H1 (cell line): ENCODE measurements around the gene GALNTL6.

ENCODE experiments used
- CBX8 ChIP-seq: fragments of 300-800, 300-1000 bp; sonication (generic); IDR thresholded peaks from 2 replicates; pipeline ENCODE4 v1.7.1; 2016; ENCODE audit warnings: low read depth, low read length, borderline replicate concordance
- CREB1 ChIP-seq: IDR thresholded peaks from 2 replicates; pipeline ENCODE4 v1.6.1; 2012; ENCODE audit warnings: inconsistent platforms
- EZH2 ChIP-seq: fragments of 200-600 bp; sonication (generic); IDR thresholded peaks from 2 replicates; pipeline ENCODE4 v1.7.1; 2012; ENCODE audit warnings: low read depth, mild to moderate bottlenecking, moderate library complexity, low read length, inconsistent platforms; ENCODE audit not compliant: severe bottlenecking
- FOSL1 ChIP-seq: IDR thresholded peaks from 2 replicates; pipeline ENCODE4 v1.6.1; 2011; ENCODE audit warnings: mild to moderate bottlenecking, low read depth, low read length, moderate library complexity; ENCODE audit not compliant: insufficient read depth
- HDAC2 ChIP-seq, 2 experiments: fragments of 300-600 bp in 1 of 2; sonication (generic) in 1 of 2; IDR thresholded peaks; 2 replicates each; pipeline ENCODE4 v1.6.1; 2011 to 2012; ENCODE audit warnings: low read depth in 2 of 2, low read length in 2 of 2, mild to moderate bottlenecking in 2 of 2, moderate library complexity in 2 of 2, borderline replicate concordance in 1 of 2, inconsistent platforms in 1 of 2
- HDAC6 ChIP-seq: IDR thresholded peaks from one replicate; pipeline ENCODE4 v1.7.1; 2012; ENCODE audit warnings: low read depth, mild to moderate bottlenecking, inconsistent platforms, low read length, moderate library complexity
- MAFK ChIP-seq: IDR thresholded peaks from 2 replicates; pipeline ENCODE4 v1.6.1; 2012; ENCODE audit warnings: low read depth, mild to moderate bottlenecking, improper control_type of control experiment, low read length
- POLR2A ChIP-seq, 2 experiments: IDR thresholded peaks; 1 replicate in 1 of 2; 2 replicates in 1 of 2; pipeline ENCODE4 v1.6.1; 2011; ENCODE audit warnings: low read depth in 2 of 2, low read length in 2 of 2, mild to moderate bottlenecking in 2 of 2; ENCODE audit errors: control extremely low read depth in 1 of 2
- POLR2AphosphoS5 ChIP-seq: IDR thresholded peaks from 2 replicates; pipeline ENCODE4 v1.6.1; 2011; ENCODE audit warnings: low read depth, low read length
- RFX5 ChIP-seq: IDR thresholded peaks from 2 replicates; pipeline ENCODE4 v1.6.1; 2011; ENCODE audit warnings: low read depth, low read length, improper control_type of control experiment, borderline replicate concordance
- RXRA ChIP-seq: IDR thresholded peaks from 2 replicates; pipeline ENCODE4 v1.6.1; 2011; ENCODE audit warnings: low read depth, mild to moderate bottlenecking, low read length, moderate library complexity; ENCODE audit not compliant: insufficient read depth
- SP2 ChIP-seq: IDR thresholded peaks from 2 replicates; pipeline ENCODE4 v1.6.1; 2012; ENCODE audit warnings: mild to moderate bottlenecking, low read length, inconsistent platforms
- TAF1 ChIP-seq: IDR thresholded peaks from 2 replicates; pipeline ENCODE4 v1.6.1; 2011; ENCODE audit warnings: mild to moderate bottlenecking, low read depth, low read length
- TF ChIP-seq, protein P1 (sequence below), 3 experiments: IDR thresholded peaks; 1 replicate in 2 of 3; 2 replicates in 1 of 3; pipeline versions ENCODE4 v1.5.1 to v1.6.1; 2011; ENCODE audit warnings: low read length in 3 of 3, mild to moderate bottlenecking in 3 of 3, inconsistent platforms in 2 of 3, low read depth in 1 of 3, moderate library complexity in 1 of 3; ENCODE audit not compliant: insufficient read depth in 1 of 3; ENCODE audit errors: control extremely low read depth in 1 of 3

DNA sequence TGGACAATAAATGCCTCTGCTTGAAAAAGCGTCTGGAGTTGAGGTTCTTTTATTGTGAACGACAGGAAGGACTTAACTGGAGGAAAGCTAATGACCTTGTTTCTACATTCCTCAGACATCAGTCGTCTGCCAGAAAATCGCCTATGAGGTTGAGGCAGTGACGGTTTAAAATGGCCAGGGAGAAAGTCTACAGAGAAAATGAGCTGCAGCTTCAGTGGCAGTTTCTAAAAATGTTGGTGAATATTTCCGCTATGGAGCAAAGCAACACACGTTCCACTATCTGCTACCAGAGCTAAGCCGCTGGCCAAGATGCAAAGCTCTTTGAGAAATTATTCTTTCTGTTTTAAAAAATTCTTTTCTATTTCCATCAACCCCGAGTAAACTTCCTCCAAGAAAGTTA lies 1238.5 kb downstream of the GALNTL6 start:
- TF ChIP-seq POLR2AphosphoS5 (no peak), RFX5 (no peak), HDAC2 (IDR thresholded peaks at IDR 0.05; ENCODE audit: borderline replicate concordance in 1 of 2, low read depth in 2 of 2, low read length in 2 of 2) (no peak), CBX8 (no peak), POLR2A (IDR thresholded peaks at IDR 0.05; ENCODE audit: control extremely low read depth in 1 of 2, low read depth in 2 of 2, low read length in 2 of 2) (no peak), EZH2 (no peak), FOSL1 (no peak), HDAC6 (no peak), MAFK (no peak), CREB1 (no peak), RXRA (no peak), SP2 (no peak), TAF1 (no peak)
- TF ChIP-seq, protein P1, sequence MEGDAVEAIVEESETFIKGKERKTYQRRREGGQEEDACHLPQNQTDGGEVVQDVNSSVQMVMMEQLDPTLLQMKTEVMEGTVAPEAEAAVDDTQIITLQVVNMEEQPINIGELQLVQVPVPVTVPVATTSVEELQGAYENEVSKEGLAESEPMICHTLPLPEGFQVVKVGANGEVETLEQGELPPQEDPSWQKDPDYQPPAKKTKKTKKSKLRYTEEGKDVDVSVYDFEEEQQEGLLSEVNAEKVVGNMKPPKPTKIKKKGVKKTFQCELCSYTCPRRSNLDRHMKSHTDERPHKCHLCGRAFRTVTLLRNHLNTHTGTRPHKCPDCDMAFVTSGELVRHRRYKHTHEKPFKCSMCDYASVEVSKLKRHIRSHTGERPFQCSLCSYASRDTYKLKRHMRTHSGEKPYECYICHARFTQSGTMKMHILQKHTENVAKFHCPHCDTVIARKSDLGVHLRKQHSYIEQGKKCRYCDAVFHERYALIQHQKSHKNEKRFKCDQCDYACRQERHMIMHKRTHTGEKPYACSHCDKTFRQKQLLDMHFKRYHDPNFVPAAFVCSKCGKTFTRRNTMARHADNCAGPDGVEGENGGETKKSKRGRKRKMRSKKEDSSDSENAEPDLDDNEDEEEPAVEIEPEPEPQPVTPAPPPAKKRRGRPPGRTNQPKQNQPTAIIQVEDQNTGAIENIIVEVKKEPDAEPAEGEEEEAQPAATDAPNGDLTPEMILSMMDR (IDR thresholded peaks at IDR 0.05; ENCODE audit: control extremely low read depth in 1 of 3, insufficient read depth in 1 of 3, low read depth in 1 of 3, low read length in 3 of 3) = no peak
